Stimulated activated CD8-positive, alpha-beta memory T cell treated with anti-CD3 and anti-CD28 coated beads, Interleukin-4, amount 100 ng/mL, for 24 hours (primary cell): ENCODE measurements around the gene VWA5B2.

ENCODE experiments used
- DNase-seq: peaks from one replicate; pipeline ENCODE4 v3.0.0-alpha.2; 2020; ENCODE audit warnings: low read depth

Gene VWA5B2

DNA sequence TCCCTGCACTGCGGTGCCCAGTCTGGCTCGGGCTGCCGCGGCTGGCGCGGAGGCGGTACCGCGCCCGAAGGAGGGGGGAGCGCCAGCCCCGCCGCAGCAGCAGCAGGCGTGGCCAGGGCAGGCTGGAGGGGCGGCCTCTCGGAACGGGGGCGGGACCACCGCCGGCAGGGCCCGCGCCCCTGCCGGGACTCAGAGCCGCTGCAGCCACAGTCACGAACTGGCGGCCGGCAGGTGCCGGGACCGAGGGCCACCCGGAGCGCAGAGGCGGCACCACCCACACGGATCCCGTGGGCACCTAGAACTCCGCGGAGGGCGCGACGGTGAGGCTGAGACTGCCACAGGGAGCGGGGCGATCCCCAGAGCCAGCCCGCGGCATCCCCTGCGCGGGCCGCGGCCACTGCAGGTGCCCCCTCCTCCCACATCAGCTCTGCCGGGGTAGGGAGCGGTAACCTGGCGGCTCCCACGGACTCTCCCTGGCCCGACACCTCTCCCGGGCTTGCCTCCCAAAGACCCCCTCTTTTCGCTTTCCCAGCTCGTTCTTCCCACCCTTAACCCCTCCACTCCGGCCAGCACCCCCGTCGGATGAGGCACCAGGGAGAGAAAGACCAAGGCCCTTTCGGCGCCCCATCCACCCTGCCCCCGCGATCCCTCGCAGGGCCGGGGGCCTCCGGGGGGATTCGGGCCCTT lies at the start of gene VWA5B2:
VWA5B2 (plus strand) TSS at position 192 of the 687 bp plus-strand sequence. CDS start 944 bp downstream, outside the sequence.
- peak; percentile 68 for DNase-seq

DNA sequence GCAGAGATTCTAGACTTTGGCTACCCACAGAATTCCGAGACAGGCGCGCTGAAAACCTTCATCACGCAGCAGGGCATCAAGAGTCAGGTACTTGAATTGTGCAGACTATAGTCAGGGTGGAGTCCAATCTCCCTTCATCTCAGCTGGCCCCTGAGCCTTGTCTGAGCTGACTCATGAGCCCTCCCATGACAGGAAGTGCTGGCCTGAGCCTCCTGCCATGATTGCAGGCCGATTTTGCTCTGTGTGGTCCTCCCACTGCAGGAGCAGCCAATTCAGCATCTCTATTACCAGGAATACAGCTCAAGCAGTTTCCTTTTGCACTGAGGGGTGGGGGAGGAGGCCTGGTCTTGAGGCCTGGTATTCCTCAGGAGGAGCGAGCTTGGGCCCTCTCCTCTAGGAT lies 49.2 kb upstream of the VWA5B2 start:
- DNase-seq: no peak

DNA sequence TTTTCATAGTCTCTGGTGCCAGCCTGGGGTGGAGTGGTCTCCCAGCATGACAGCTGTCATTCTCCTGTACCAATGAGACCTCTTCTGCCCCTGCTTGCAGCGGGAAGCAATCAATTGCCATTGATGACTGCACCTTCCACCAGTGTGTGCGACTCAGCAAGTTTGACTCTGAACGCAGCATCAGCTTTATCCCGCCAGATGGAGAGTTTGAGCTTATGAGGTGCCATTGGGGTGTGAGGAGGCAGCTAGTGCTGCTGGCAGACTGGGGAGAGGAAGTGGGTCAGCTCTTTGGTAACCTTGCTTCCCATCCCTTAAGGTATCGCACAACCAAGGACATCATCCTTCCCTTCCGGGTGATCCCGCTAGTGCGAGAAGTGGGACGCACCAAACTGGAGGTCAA lies 47.8 kb upstream of the VWA5B2 start:
- no peak for DNase-seq

DNA sequence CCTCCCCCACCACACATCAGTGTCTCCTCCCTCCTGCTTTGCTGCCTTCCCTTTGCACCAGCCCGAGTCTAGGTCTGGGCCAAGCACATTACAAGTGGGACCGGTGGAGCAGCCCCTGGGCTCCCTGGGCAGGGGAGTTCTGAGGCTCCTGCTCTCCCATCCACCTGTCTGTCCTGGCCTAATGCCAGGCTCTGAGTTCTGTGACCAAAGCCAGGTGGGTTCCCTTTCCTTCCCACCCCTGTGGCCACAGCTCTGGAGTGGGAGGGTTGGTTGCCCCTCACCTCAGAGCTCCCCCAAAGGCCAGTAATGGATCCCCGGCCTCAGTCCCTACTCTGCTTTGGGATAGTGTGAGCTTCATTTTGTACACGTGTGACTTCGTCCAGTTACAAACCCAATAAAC lies 45.7 kb upstream of the VWA5B2 start:
- DNase-seq: no peak

DNA sequence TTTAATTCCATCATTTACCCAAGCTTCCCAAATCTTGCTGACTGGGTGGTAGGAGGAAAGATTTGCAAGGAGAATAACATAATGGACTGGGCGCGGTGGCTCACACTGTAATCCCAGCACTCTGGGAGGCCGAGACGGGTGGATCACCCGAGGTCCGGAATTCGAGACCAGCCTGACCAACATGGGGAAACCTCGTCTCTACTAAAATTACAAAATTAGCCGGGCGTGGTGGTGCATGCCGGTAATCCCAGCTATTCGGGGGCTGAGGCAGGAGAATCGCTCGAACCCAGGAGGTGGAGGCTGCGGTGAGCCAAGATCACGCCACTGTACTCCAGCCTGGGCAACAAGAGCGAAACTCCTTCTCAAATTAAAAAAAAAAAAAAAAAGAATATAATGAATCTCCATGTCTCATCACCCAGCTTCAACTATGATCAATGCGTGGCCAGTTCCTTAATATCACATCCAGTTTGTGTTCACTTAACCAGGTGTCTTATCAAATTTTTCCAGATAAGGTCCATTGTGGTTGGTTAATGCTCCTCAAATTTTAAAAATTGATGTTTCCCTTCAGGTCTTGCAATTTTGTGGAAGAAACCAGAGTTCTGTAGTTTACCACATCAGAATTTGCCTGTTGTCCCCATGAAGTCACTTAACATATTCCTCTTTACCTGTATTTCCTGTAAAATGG lies 44.7 kb upstream of the VWA5B2 start:
- no peak for DNase-seq

DNA sequence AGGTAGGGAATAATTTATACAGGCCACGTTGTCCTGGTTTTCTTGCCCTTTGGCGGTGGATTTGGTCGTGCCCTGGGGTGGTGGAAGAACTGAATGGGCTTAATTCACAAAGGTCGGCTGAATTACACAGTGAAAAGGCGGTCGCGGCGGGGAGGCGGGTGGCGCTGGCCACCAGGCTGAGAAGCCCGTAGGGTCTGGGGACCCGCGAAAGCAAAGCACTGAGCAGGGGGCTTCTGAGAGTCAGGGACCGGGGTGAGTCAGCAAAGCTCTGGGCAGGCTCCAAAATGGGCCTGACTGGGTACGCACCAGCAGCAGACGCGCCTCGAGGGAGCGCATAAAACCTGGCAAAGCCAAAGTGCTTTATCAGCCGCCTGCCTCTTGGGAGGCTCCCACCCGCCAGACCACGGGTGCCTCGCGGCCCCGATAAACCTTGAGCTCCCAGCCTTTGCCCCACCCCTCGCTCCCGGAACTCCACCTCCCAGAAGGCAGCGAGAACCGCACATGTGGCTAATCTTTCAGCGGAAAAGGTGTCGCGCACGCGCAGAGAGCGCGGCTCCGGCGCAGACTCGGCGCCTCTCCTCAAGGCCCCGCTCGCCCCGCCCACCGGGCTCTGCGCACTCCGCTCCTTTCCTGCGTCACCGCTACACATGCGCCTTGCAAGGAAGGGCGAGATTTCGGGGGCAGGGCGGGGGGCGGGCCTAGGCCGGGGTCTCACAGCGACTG lies 43.8 kb upstream of the VWA5B2 start:
- DNase-seq: peak; percentile 99

DNA sequence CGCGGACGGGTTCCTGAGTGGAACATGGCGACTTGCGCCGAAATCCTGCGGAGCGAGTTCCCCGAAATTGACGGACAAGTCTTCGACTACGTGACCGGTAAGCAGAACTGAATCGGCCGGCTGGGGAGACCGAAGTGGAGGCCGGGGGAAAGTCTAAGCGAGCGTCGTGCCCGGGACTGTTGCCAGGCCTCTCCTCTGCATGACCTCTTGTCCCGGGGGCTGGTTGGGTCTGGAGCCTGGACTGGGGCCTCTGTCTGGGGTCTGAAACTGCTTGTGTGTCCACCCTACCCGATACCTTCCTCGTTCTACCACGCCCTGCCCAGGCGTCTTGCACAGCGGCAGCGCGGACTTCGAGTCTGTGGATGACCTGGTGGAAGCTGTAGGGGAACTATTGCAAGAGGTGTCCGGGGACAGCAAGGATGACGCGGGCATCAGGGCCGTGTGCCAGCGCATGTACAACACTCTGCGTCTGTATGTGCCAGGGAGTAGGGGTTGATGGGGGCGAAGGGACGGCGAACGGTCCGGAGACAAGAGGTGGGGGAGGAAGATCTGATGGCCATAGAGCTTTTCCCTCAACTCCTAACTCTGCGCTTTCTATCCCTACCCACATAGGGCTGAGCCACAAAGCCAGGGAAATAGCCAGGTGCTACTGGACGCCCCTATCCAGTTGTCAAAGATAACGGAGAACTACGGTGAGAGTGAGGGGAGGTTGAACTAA lies 43.0 kb upstream of the VWA5B2 start, which contains the start of gene ABCF3:
ABCF3 (plus strand) TSS at position 16 of the 718 bp plus-strand sequence; CDS start at position 25, 9 bp downstream.
- DNase-seq: no peak

DNA sequence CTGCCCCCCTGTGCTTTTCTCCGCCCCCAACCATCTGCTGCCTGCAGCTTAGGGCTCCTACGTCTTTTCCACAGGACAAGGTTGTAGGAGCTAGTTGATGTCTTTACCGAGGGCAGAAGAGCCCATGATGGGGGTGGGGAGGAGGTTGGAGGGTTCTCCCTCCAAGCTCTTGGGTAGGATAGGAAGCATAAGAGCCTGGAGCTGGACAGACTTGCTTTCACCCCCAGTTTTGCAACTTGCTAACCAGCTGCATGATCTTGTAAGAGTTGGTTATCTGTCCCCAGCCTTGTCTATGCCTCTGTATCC lies 42.5 kb upstream of the VWA5B2 start:
- DNase-seq: no peak

DNA sequence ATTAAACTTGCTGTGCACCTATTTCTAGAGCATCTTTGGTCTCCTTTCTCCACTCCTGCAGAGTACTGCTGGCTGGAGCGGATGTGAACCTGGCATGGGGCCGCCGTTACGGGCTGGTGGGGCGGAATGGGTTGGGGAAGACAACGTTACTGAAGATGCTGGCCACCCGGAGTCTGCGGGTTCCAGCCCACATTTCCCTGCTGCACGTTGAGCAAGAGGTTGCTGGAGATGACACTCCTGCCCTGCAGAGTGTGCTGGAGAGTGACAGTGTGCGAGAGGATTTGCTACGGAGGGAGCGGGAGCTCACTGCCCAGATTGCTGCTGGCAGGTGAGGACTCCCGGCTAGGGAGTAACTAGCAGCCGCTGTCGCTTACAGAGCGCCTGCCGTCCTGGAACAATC lies 41.3 kb upstream of the VWA5B2 start:
- DNase-seq: no peak

DNA sequence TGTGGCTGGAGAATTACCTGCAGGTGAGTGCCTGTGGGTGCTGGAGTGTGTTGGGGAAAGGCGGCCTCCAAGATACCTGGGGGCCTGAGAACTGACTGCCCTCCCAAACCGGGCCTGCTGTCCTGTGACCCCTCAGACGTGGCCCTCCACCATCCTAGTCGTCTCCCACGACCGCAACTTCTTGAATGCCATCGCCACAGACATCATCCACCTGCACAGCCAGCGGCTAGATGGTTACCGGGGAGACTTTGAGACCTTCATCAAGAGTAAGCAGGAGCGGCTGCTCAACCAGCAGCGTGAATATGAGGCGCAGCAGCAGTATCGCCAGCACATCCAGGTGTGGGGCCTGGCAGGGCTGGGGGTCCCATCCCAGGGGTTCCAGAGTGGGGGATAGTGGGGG lies 40.0 kb upstream of the VWA5B2 start:
- no peak for DNase-seq

DNA sequence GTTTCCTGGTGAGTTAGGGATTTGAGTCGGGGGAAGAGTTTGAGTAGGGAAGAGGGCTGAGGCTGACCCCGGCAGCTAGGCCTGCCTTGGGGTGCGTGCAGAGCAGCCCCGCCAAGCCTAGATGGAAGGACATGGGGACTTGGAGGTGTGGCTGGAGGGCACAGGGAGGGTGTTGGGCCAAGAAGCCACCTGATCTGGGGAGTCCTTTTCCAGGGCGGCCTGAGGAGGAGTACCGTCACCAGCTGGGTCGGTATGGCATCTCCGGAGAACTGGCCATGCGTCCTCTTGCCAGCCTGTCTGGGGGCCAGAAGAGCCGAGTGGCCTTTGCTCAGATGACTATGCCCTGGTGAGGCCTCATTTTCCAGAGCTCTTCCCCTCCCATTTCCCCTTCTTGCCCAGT lies 36.5 kb upstream of the VWA5B2 start:
- DNase-seq: no peak

DNA sequence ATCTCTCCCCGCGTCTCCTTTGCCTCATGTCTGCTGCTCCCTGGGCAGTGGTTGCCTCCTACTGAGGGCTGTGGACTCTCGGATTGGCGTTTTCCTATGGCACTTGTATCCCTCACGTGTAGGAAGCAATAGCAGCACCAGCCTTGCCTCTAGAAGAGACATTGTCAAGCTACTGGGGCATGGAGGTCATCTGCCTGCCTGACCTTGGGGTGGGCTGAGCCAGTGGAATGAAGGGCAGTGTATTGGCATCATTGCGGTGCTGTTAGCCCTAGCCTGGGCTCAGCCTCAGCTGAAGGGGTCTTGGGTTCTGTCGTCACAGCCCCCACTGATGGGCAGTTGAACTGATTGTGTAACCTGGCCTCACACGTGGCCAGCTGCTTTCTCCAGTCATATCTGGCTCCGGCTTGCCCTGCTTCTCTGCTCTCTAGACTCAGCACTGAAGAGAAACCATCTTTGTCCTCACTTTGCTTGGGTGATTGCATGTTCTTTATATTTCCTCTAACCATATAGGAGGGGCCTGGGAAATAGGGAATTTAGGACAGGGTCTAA lies 35.3 kb upstream of the VWA5B2 start:
- DNase-seq: no peak

DNA sequence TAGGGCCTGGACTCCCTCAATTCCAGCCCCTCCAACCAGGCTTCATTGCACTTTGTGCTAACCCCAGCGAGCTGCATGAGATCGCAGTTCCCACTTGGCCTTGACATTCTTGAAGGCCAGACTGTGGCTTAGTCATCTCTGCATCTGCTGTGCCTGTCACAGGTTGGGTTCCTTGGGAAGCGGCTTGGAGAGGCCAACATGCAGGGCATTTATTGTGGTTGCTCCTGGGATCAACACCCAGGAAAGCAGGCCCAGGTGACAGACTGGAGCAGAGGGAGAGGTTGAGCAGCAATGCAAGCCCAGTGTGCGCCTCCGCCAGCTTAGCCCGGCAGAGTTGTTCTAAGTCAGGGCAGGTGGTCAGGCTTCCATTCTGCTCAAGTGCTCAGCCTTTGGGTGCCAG lies 32.8 kb upstream of the VWA5B2 start:
- DNase-seq: no peak

DNA sequence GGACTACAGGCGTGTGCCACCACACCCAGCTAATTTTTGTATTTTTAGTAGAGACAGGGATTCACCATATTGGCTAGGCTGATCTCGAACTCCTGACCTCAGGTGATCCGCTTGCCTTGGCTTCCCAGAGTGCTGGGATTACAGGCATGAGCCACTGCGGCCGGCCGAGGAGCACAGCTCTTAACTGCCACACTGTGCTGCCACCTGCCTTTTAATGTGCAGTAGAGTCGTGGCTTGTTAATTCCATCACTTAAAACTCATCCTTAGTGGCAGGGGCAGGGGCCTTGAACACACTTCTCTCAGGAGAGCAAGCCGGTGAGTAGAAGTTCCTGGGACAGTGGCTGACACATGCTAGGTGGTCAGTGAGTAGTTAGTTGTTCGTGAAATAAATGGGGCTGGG lies 30.9 kb upstream of the VWA5B2 start:
- no peak for DNase-seq

DNA sequence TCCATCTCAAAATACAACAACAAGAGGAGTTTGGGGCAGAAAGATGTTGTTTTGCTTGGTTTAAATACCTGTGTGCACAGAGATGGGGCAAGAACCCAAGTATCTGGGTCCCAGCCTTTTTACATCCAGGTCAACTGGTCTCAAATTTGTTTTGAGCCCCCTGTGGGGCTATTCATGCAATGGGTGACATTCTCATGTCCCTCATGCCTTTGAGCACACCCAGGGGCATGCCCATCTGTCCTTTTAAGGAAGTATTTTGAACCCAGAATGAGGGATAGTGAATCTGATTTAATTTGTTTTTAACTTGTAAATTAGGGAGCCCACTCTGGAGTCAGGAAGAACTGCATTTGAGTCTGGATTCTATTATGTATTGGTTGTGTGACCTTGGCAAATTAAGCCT lies 28.6 kb upstream of the VWA5B2 start:
- no peak for DNase-seq

DNA sequence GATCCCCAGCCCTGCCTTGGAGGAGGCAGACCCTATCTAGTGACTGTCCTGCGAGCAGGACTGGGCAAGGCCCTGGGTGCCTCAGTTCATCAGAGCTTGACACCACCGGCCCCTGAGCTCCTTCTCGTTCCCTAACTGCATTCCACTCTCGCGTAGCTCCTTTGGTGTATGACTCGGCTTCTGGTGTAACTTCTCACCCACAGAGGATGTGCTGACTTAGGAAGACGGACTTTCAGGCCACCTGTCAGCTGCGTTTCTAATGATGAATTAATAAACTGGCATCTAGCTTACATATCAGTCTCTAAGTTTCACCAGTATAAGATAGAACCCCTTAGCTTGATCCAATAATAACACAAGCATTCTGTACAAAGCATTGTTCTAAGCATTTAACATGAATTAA lies 25.9 kb upstream of the VWA5B2 start:
- DNase-seq: no peak

DNA sequence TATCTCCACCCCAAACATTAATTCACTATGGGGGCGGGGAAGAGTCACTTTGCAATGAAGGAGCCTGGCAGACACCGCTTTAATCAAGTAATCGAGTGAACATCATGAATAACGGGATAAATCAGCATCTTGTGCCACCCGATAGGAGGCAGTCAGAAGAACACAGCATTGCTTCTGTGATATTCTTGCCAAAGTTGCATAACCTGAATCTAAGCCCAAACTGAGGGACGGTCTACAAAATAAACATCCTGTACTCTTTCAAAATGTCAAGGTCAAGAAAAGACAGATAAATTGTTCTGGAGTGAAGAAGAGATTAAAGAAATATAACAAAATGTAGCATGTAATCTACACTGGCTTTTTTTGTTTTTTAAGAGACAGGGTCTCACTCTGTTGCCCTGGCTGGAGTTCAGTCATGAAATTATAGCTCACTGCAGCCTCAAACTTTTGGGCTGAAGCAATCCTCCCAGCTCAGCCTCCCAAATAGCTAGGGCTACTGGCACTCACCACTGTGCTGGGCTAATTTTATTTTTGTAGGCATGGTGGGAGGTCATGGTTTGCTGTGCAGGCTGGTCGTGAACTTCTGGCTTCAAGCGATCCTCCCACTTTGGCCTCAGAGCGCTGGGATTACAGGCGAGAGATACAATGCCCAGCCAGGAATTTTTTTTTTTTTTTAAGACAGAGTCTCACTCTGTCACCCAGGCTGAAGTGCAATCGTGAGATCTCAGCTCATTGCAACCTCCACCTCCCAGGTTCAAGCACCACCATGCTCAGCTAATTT lies 20.1 kb upstream of the VWA5B2 start:
- no peak for DNase-seq

DNA sequence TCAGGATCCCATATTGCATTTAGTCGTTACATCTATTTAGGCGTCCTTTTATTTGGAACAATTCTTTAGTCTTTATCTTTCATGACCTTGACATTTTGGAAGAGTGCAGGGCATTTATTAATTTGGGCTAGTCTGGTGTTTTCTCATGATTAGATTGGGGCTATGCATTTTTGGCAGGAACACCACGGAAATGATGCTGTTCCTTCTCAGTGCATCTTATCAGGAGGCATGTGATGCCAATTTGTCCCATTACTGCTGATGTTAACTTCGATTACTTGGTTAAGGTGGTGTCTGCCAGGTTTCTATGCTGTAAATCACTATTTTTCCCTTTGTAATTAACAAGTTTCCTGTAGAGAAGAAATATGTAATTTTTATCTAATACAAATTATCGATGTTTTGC lies 18.1 kb upstream of the VWA5B2 start:
- no peak for DNase-seq

DNA sequence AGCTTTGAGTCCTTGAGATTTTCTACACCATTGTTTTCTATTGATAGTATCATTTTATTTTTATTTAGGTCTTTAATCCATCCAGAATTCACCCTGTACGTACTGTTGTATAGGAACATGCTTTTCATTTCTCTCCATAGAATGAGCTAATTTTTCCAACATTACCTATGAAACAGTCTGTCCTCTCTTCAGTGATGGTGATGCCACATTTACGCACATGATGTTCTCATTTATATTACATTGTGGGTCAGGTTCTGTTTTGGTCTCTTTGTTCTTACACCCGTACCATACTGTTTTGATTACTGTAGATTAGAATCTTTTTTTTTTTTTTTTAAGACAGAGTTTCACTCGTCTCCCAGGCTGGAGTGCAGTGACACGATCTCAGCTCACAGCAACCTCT lies 17.7 kb upstream of the VWA5B2 start:
- DNase-seq: no peak

DNA sequence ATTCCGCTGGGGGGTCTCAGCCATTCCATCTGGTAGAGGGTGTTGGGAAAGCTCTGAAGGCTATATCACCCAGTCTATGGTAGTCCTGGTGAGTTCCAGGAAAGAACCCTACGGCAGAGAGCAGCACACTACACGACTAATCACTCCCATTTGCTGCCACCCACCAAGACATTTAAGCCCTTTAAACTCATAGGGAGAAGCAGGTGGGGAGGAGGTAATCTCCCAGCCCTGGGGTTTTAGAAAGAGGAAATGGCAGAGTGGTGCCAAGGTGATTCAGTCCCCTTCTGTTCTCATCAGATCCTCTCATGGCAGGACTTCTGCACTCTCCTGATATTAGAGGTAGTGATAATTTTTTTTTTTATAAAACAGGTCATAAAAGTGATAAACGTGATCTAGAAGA lies 10.6 kb upstream of the VWA5B2 start:
- DNase-seq: no peak

DNA sequence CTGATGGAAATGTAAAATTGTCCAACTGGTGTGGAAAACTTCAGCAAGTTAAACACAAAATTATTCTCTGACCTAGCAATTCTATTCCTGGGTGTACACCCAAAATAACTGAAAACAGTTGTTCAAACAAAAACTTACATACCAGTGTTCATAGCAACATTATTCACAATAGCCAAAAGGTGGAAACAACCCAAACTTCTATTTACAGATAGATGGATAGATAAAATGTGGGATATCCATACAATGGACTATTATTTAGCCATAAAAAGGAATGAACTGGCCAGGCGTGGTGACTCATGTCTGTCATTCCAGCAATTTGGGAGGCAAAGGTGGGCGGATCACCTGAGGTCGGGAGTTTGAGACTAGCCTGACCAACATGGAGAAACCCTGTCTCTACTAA lies 6.9 kb upstream of the VWA5B2 start:
- no peak for DNase-seq

DNA sequence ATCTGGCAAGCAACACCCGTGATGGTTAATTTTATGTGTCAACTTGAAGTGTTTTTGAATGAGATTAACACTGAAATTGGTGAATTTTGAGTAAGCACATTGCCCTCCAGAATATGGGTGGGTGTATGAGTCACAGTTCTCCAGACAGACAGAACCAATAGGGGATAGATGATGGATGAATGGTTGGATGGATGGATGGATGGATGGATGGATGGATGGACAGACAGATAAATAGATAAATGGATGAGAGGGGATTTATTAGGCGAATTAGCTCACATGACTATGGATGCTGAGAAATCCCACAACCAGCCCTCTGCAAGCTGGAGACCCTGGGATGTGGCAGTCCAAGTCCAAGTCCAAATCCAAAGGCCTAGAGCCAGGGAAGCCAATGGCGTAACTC lies 5.4 kb upstream of the VWA5B2 start:
- no peak for DNase-seq
